Astrocyte (in vitro differentiated cells and primary cell): ENCODE data around the gene KIF19.
"Not testable (repeated sequence)": the region's sequence is repeated elsewhere in the genome, so short reads cannot be mapped to it uniquely, and the experiment has no call there.

Experiments used
- EZH2 ChIP-seq: IDR thresholded peaks from 2 replicates; pipeline ENCODE4 v1.6.1; 2012; ENCODE audit warnings: mild to moderate bottlenecking, low read length, inconsistent platforms; ENCODE audit not compliant: insufficient read depth
- TF ChIP-seq, protein P1 (sequence below): IDR thresholded peaks from 2 replicates; pipeline ENCODE4 v1.5.1; 2011; ENCODE audit warnings: low read depth, mild to moderate bottlenecking, inconsistent platforms, low read length, moderate library complexity; ENCODE audit not compliant: insufficient read depth

DNA sequence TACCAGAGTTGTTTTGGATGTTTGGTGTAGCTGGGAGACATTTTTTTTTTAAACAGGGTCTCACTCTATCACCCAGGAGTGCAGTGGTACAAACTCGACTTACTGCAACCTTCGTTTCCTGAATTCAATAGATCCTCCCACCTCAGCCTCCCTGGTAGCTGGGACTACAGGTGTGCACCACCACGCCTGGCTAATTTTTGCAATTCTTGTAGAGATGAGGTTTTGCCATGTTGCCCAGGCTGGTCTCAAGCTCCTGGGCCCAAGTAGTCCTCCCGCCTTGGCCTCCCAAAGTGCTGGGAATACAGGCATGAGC is 43.8 kb upstream of the KIF19 start:
- TF ChIP-seq EZH2: not testable (repeated sequence)
- TF ChIP-seq, protein P1, sequence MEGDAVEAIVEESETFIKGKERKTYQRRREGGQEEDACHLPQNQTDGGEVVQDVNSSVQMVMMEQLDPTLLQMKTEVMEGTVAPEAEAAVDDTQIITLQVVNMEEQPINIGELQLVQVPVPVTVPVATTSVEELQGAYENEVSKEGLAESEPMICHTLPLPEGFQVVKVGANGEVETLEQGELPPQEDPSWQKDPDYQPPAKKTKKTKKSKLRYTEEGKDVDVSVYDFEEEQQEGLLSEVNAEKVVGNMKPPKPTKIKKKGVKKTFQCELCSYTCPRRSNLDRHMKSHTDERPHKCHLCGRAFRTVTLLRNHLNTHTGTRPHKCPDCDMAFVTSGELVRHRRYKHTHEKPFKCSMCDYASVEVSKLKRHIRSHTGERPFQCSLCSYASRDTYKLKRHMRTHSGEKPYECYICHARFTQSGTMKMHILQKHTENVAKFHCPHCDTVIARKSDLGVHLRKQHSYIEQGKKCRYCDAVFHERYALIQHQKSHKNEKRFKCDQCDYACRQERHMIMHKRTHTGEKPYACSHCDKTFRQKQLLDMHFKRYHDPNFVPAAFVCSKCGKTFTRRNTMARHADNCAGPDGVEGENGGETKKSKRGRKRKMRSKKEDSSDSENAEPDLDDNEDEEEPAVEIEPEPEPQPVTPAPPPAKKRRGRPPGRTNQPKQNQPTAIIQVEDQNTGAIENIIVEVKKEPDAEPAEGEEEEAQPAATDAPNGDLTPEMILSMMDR: not testable (repeated sequence)
